Measurements from ENCODE around the gene ZNF43.
A peak's percentile ranks its signal among the peaks of the same experiment; 100 is the strongest.
"Not testable (repeated sequence)": the region's sequence is repeated elsewhere in the genome, so short reads cannot be mapped to it uniquely, and the experiment has no call there.

The ZNF43 gene

DNA sequence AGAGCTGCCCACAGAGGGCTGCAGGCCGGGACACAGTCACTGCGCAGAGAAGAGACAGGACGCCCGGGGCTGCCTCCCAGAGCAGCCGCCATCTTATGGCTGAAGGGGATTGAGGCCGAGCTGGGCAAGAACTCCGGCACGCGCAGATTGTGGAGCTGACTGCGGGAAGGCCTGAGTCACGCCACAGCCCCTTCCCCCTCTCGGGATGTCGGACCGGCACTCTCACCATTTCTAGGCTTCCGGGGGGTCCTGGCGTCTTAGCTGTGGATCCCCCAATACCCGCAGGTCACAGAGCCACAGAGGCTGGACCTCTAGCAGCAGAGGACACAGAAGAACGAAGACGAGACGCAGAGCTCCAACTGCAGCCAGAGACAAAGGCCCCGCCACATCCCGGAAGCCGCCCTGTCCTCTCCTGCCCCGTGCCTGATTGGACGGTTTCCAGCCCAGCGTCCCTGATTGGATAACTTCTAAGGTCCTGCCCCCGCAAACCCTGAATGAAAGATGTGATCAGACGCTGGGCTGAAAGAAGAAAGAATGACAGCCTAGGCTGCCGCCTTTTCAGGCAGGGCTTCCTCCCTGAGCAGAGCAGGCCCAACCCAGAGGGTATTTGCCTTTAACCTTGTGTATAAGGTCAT is at the start of gene ZNF43:
Gene ZNF43, minus strand, starts transcription at position 373 of the 635 bp plus-strand sequence. Its CDS starts 144 bp downstream, at position 229.
- H3K27ac Mint-ChIP-seq = peak within 1 kb of the TSS; percentile 99
- peak; percentile 96 to 97 for ATAC-seq (replicated peaks)
- H3K9me3 Mint-ChIP-seq = peaks cover 4% of the 10 kb centered on the region in 2 donors

DNA sequence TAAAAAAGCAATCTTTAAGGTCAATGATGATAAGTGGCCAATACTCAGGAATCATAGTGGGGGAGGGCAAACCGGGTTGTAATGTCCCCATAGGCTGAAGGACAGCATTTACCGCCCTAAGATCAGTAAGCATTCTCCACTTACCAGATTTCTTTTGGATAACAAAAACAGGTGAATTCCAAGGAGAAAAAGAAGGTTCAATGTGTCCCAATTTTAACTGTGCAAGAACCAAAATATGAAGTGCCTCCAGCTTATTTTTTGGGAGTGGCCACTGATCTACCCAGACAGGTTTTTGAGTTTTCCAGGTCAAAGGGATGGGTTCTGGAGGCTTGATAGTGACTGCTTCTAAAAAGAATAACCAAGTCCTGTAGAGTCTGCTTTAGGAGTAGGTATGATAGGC is 49.5 kb upstream of the ZNF43 start:
- H3K36me3 Mint-ChIP-seq; H3K27me3 Mint-ChIP-seq; H3K9me3 Mint-ChIP-seq; H3K4me3 Mint-ChIP-seq; H3K27ac Mint-ChIP-seq; ATAC-seq (replicated peaks); DNase-seq; H3K4me1 Mint-ChIP-seq: not testable (repeated sequence)

More for the DNA sequence above, at the start of gene ZNF43:
- Mint-ChIP-seq H3K27me3 (no peaks in the 10 kb centered on the region), H3K4me1 (peaks cover 13 to 16% of the 10 kb centered on the region in 2 donors), H3K36me3 (peaks cover 52 to 65% of the 10 kb centered on the region in 2 donors), H3K4me3 (peak within 1 kb of the TSS; percentile 99)
- DNase-seq = peak; percentile 91

DNA sequence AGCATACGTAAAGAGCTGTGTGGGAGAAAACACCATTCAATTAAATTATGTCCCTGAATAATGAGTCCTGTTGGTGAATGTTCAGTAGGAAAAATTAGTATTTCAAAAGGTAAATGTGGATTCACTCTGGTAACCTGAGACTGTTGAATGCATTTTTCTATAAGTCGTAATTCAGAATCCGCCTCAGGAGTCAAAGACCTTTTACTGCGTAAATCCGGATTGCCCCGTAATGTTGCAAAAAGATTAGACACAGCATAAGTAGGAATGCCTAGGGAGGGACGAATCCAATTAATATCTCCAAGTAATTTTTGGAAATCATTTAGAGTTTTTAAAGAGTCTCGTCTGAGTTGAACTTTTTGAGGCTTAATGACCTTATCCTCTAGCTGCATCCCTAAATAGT is 48.8 kb upstream of the ZNF43 start:
- not testable (repeated sequence) for H3K27me3 Mint-ChIP-seq

DNA sequence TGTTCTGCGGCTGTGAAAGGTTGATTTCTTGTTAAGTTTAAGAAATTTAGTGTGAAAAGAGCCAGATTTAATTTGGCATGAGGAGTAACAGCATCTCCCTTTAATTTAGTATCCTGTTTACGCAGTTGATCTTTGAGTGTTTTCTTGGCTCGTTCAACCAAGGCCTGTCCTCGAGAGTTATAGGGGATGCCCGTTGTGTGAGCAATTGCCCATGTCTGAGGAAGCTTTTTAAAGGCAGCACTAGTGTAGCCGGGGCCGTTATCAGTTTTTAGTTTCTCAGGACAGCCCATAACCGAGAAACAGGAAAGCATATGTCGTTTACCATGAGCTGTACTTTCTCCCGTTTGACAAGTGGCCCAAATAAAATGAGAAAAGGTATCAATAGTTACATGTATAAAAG is 47.5 kb upstream of the ZNF43 start:
- no peak overlapping the region for H3K4me3 Mint-ChIP-seq
- ATAC-seq (replicated peaks) = no peak
- no peaks in the 10 kb centered on the region for H3K36me3 Mint-ChIP-seq
- H3K27ac Mint-ChIP-seq = no peak overlapping the region
- H3K27me3 Mint-ChIP-seq = peaks cover 5% of the 10 kb centered on the region in 2 donors
- DNase-seq = no peak
- no peaks in the 10 kb centered on the region for H3K4me1 Mint-ChIP-seq
- H3K9me3 Mint-ChIP-seq = peaks cover 0 to 5% of the 10 kb centered on the region in 2 donors

More for the DNA sequence above, 48.8 kb upstream of the ZNF43 start:
- not testable (repeated sequence) for DNase-seq; H3K36me3 Mint-ChIP-seq; H3K4me1 Mint-ChIP-seq; H3K9me3 Mint-ChIP-seq; H3K4me3 Mint-ChIP-seq; ATAC-seq (replicated peaks); H3K27ac Mint-ChIP-seq

DNA sequence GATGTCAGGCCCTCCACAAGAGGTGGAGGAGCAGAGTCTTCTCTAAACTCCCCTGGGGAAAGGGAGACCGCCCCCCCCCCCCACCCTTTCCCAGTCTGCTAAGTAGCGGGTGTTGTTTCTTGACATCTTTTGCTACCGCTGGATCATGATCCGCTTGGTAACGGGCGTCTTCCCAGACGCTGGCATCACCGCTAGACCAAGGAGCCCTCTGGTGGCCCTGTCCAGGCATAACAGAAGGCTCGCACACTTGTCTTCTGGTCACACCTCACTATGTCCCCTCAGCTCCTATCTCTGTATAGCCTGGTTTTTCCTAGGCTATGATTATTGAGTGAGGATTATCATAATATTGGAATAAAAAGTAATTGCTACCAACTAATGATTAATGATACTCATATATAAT is 44.8 kb upstream of the ZNF43 start:
- not testable (repeated sequence) for H3K27ac Mint-ChIP-seq; H3K9me3 Mint-ChIP-seq; H3K4me1 Mint-ChIP-seq; ATAC-seq (replicated peaks); H3K36me3 Mint-ChIP-seq; H3K4me3 Mint-ChIP-seq; H3K27me3 Mint-ChIP-seq
- peak; percentile 2 for DNase-seq

DNA sequence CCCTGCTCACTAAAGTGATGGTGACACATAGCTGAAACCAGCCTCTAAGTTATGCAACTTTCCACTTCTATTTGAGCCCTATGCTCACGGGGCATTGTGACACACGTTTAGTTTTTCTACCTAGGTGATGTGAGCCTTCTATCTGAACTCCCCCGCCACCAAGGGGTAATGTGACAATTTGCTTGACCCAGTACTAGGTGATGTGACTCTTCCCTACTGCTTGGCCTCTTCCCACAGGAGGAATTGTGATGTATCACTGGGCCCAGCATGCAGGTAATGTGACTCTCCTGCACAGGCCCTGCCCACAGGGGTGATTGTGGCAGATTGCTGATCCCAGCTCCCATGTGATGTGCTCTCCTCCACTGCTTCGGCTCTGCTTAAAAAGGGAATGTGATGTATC is 42.7 kb upstream of the ZNF43 start:
- Mint-ChIP-seq H3K4me3 (no peak overlapping the region), H3K27ac (no peak overlapping the region), H3K27me3 (no peaks in the 10 kb centered on the region), H3K4me1 (peaks cover 0 to 4% of the 10 kb centered on the region in 2 donors), H3K9me3 (peaks cover 0 to 5% of the 10 kb centered on the region in 2 donors), H3K36me3 (no peaks in the 10 kb centered on the region)
- ATAC-seq (replicated peaks) (no peak), DNase-seq (no peak)

DNA sequence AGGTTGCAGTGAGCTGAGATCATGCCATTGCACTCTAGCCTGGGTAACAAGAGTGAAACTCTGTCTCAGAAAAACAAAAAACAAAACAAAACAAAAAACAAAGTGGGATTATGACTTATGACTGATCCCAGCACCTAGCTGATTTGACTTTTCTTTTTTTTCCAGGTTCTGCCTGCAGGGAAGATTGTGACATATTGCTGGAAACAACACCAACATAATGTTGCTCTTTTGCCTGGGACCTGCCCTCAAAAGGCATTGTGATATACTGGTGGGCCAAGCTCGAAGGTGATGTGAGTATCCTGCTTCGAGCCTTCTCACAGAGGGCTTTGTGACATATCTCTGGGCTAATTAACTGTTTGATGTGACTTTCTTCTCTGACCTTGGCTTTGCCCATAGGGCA is 42.0 kb upstream of the ZNF43 start:
- peaks cover 0 to 5% of the 10 kb centered on the region in 2 donors for H3K9me3 Mint-ChIP-seq

DNA sequence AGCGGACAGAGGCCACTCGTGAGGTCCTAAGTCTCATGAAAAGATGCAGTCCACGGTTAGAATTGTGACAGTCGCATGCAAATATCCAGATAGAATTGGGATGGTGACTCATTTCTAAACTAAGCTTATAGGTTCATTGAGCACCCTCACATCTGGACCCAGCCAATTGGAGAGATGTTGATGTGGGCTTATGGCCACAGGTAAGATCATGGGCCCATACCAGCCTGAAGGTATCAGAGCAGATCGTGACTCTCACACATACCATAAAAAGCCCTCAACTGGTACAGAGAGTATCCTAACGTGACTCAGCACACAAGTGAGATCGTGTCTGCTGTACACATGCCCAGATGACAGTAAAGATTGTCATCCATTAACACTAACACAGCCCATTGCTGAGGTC is 40.6 kb upstream of the ZNF43 start:
- not testable (repeated sequence) for H3K4me1 Mint-ChIP-seq, H3K27me3 Mint-ChIP-seq, H3K27ac Mint-ChIP-seq, H3K36me3 Mint-ChIP-seq, H3K4me3 Mint-ChIP-seq, H3K9me3 Mint-ChIP-seq
- peak; percentile 59 to 87 for ATAC-seq (replicated peaks)
- peak; percentile 1 for DNase-seq

More for the DNA sequence above, 42.0 kb upstream of the ZNF43 start:
- Mint-ChIP-seq H3K27me3 (no peaks in the 10 kb centered on the region), H3K27ac (no peak overlapping the region), H3K36me3 (no peaks in the 10 kb centered on the region), H3K4me1 (peaks cover 0 to 4% of the 10 kb centered on the region in 2 donors), H3K4me3 (no peak overlapping the region)
- DNase-seq = no peak
- no peak for ATAC-seq (replicated peaks)

DNA sequence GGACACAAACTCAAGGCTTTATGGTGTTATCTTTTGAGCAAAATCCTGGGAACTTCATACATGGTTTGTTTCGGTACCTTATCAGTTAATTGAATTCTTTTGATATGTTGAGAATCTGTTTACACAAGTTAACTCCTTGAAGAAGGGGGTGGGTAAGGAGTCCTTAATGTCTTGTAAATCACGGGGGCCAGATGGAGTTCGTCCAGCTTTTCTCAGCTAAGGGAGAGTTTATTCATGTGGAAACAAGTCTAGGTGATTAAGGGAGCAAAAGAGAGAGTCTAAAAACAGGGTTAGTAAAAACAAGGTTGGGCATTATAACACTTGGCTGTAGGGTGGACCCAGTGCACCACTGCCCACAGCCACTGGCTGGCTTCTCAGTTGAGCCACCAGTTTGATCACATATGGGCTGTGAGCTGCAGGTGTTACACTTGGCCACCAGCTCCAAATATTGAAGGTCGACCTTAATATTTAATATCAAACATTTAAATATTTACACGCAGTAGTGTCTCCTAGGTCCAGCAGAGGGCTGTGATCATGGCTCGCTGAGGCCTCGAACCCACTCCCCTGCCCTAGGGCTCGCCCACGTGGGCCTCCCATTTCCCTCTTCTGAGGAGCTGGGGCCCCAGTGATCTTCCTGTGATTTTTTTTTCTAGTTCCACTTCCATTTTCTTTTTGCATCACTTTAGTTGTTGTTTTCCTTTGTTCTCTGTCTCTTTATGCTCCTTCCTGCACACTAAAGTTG is 21.0 kb upstream of the ZNF43 start:
- no peaks in the 10 kb centered on the region for H3K27me3 Mint-ChIP-seq

DNA sequence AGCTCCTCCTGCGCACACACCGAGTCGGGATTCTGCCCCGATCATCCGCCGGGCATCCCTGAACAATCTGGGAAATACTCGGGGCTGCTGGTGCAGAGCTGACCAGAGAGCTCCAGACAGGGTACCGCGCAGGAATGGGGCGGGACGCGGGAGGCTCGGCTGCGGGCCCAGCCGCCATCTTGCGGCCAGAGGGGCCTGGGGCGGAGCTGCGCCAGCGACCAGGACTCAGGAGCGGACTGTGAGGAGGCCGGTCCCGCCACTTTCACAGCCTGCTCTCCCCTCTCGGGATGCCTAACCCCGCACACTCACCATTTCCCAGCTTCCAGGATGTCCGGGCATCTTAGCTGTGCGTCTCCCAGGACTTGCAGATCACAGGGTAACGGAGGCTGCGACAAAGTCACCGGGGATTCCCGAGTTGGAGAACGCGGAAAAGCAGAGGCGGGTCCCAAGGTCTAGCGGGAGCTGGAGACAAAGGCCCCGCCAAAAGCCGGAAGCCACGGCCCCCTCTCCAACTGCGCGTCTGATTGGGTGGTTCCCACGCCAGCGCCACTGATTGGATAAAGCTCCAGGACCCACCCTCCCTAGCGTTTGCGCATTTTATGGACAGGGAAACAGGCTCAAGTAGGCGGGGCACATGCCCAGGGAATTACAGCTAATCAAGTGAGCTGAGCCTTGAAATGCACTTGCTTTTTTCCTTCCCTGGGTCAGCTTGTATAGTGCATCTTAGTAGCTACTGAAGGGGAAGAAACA is 15.8 kb upstream of the ZNF43 start:
- no peaks in the 10 kb centered on the region for H3K9me3 Mint-ChIP-seq
- H3K36me3 Mint-ChIP-seq = peaks cover 17 to 24% of the 10 kb centered on the region in 2 donors
- peak; percentile 90 for DNase-seq
- no peaks in the 10 kb centered on the region for H3K27me3 Mint-ChIP-seq
- H3K4me3 Mint-ChIP-seq = peak overlapping the region; percentile 95
- peak; percentile 98 to 99 for ATAC-seq (replicated peaks)
- peaks cover 15 to 22% of the 10 kb centered on the region in 2 donors for H3K4me1 Mint-ChIP-seq
- H3K27ac Mint-ChIP-seq = peak overlapping the region; percentile 96

More for the DNA sequence above, 21.0 kb upstream of the ZNF43 start:
- no peak overlapping the region for H3K27ac Mint-ChIP-seq
- H3K9me3 Mint-ChIP-seq = no peaks in the 10 kb centered on the region
- H3K36me3 Mint-ChIP-seq = no peaks in the 10 kb centered on the region
- no peak for DNase-seq
- no peak overlapping the region for H3K4me3 Mint-ChIP-seq
- peak; percentile 42 to 69 for ATAC-seq (replicated peaks)
- peaks cover 7 to 10% of the 10 kb centered on the region in 2 donors for H3K4me1 Mint-ChIP-seq

DNA sequence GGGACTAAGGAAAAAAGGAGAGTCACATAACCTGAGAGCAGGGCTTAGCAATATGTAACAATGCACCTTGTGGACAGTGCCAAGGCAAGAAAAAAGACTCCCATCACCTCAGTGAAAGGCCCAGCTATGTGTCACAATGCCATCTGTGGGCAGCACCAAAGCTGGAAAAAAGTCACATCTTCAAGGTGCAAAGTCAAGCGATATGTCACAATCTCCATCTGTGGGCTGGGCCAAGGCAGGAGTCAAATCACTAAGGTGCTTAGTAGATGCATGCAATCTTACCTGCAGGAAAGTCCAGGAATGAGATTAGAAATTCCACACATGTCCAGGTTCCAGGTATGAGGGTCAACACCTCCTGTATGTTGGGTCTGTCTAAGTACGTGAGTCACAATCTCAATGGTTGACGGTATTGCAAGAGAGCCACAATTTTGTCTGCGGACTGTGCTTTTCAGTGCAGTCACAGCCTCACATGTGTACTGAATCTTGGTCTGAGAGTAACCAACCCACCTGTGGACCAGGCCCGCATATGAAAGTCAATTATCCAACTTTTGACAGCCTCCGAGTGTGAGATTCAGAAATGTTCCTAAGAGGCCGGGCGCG is 14.8 kb upstream of the ZNF43 start:
- no peaks in the 10 kb centered on the region for H3K9me3 Mint-ChIP-seq
- peak overlapping the region; percentile 95 for H3K4me3 Mint-ChIP-seq
- ATAC-seq (replicated peaks) (no peak), DNase-seq (no peak)
- no peaks in the 10 kb centered on the region for H3K27me3 Mint-ChIP-seq
- peaks cover 20 to 33% of the 10 kb centered on the region in 2 donors for H3K36me3 Mint-ChIP-seq
- H3K27ac Mint-ChIP-seq = peak overlapping the region; percentile 96
- H3K4me1 Mint-ChIP-seq = peaks cover 15 to 22% of the 10 kb centered on the region in 2 donors

DNA sequence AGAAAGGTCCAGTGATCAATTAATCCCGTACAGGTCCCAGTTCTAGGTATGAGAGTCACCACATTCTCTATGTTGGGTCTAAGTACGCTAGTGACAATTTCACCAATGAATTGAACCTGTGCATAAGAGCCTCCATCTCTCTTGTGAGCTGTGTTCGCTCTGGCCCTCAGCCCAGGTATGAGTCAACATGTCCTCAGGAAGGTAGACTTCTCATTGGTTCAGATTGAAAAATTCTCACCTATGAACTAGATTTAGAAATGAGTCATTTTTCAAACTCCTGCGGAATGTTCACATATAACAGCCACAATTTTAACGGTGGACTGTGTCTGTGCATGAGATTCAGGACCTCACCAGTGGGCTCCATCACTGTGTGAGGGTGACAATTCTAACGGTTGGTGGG is 12.7 kb upstream of the ZNF43 start:
- no peak for ATAC-seq (replicated peaks)
- Mint-ChIP-seq H3K4me1 (peaks cover 15 to 22% of the 10 kb centered on the region in 2 donors), H3K27me3 (no peaks in the 10 kb centered on the region), H3K9me3 (no peaks in the 10 kb centered on the region), H3K36me3 (peaks cover 29 to 44% of the 10 kb centered on the region in 2 donors), H3K27ac (no peak overlapping the region), H3K4me3 (no peak overlapping the region)
- DNase-seq = no peak

DNA sequence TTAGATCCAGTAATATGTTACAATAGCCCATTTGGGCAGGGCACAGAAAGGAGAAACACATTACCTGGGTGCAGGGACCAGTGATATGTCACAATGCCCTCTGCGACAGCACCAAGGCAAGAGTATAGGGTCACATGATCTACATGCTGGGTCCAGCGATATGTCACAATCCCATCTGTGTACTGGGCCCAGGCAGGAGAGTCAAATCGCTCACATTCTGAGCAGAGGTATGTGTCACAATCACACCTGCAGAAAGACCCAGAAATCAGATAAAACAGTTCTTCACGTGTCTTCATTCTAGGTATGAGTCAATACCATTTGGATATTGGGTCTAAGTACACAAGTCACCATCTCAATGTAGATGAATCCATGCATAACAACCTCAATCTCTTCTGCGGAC is 7.1 kb upstream of the ZNF43 start:
- DNase-seq = no peak
- no peak for ATAC-seq (replicated peaks)
- no peaks in the 10 kb centered on the region for H3K9me3 Mint-ChIP-seq
- H3K4me1 Mint-ChIP-seq = peaks cover 0 to 7% of the 10 kb centered on the region in 2 donors
- no peak overlapping the region for H3K27ac Mint-ChIP-seq
- peaks cover 58 to 69% of the 10 kb centered on the region in 2 donors for H3K36me3 Mint-ChIP-seq
- H3K27me3 Mint-ChIP-seq = no peaks in the 10 kb centered on the region
- H3K4me3 Mint-ChIP-seq = no peak overlapping the region

DNA sequence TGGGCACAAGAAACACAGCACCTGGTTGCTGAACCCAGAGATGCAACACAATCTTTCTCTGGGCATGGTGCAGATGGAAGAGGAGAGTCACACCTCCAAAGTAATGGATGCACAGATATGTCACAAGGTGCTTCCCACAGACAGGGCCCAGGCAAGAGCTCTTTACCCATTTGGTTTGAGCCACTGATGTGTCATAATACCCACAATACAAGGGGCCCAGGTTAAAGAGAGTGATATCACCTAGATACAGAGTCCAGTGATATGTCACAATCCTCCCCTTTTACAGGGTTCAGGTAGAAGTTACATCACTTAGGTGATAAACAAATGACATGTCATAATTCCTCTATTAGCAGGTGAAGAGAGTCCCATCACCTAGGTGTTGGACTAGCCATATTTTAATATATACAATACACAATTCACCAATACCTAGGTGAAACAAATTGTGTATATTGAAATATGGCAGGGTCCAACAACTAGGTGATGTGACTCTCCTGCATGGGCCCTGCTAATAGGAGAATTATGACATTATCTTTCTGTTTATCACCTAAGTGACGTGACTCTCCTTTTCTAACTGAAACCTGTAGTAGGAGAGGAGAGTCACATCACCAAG is 5.6 kb upstream of the ZNF43 start:
- Mint-ChIP-seq H3K27ac (no peak overlapping the region), H3K27me3 (no peaks in the 10 kb centered on the region), H3K36me3 (peaks cover 55 to 65% of the 10 kb centered on the region in 2 donors), H3K4me1 (peaks cover 0 to 4% of the 10 kb centered on the region in 2 donors), H3K9me3 (no peaks in the 10 kb centered on the region), H3K4me3 (no peak overlapping the region)
- ATAC-seq (replicated peaks) (no peak), DNase-seq (no peak)
